Fibroblast of gingiva (primary cell): ENCODE data around the gene CYP2F1.
"Not testable (repeated sequence)": the region's sequence is repeated elsewhere in the genome, so short reads cannot be mapped to it uniquely, and the experiment has no call there.

Experiments used
- DNase-seq: peaks from one replicate; pipeline ENCODE4 v3.0.0-alpha.2; 2011; ENCODE audit warnings: low read depth

CYP2F1 gene, protein sequence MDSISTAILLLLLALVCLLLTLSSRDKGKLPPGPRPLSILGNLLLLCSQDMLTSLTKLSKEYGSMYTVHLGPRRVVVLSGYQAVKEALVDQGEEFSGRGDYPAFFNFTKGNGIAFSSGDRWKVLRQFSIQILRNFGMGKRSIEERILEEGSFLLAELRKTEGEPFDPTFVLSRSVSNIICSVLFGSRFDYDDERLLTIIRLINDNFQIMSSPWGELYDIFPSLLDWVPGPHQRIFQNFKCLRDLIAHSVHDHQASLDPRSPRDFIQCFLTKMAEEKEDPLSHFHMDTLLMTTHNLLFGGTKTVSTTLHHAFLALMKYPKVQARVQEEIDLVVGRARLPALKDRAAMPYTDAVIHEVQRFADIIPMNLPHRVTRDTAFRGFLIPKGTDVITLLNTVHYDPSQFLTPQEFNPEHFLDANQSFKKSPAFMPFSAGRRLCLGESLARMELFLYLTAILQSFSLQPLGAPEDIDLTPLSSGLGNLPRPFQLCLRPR

DNA sequence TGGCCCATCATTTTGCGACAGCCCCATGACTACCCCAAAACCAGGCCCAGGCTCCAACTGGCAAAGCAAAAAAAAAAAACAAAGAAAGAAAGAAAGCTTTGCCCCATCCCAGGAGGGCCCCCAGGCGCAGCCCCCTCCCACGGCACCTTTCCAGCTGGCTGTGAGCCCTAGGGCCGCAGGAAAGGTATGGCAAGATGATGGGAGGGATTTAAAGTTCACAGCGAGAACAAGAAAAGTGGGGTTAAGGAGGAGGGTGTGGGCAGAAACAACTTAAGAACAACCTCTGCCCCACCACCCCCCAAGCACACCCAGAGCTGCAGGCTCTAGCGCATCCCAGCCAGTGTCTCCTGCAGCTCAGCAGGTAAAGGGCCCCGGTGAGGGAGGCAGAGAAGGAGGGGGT is at the start of gene CYP2F1:
Gene CYP2F1 (plus strand): TSS at position 301 of the 400 bp plus-strand sequence. CDS start 1,757 bp downstream, outside the sequence.
- no peak for DNase-seq

- DNase-seq = peak; percentile 16
Measured at GRCh38 chr19:41064974-41065569, 49.2 kb upstream of the CYP2F1 start.

- DNase-seq = no peak
Measured at GRCh38 chr19:41076286-41076685, 37.9 kb upstream of the CYP2F1 start.

- DNase-seq = no peak
Measured at GRCh38 chr19:41083516-41083915, 30.7 kb upstream of the CYP2F1 start.

GRCh38 chr19:41085748-41086415 is 28.4 kb upstream of the CYP2F1 start:
- DNase-seq = no peak

DNA sequence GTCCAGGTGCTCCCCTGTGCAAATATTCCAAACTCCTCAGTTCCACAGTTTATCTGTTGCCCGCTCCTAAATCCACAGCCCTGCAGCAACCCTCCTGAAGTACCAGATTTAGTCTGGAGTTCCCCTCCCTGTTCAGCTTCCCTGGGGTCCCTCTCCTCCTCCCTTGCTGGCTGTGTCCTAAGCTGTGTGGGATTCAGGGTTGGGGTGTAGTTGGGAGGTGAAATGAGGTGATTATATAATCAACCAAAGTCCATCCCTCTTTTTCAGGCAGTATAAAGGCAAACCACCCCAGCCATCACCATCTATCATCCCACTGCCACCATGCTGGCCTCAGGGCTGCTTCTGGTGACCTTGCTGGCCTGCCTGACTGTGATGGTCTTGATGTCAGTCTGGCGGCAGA is 26.1 kb upstream of the CYP2F1 start, which contains the start of gene CYP2A13:
Gene CYP2A13 (plus strand): TSS at position 301 of the 400 bp plus-strand sequence. CDS start 21 bp downstream, at position 322.
- no peak for DNase-seq

DNA sequence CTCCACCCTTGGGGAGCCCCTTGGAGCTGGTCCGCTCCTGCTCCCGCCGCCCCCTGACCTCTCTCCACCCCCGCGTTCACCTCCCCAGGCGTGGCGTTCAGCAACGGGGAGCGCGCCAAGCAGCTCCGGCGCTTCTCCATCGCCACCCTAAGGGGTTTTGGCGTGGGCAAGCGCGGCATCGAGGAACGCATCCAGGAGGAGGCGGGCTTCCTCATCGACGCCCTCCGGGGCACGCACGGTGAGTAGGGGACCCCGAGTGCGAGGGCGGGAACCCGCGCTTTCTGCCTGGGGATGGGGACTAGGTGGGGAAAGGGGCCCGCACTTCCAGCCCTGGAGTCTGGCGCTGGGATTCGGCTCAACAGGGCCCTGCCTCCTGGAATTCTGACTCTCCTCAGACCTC is 24.3 kb upstream of the CYP2F1 start:
- DNase-seq = no peak

DNA sequence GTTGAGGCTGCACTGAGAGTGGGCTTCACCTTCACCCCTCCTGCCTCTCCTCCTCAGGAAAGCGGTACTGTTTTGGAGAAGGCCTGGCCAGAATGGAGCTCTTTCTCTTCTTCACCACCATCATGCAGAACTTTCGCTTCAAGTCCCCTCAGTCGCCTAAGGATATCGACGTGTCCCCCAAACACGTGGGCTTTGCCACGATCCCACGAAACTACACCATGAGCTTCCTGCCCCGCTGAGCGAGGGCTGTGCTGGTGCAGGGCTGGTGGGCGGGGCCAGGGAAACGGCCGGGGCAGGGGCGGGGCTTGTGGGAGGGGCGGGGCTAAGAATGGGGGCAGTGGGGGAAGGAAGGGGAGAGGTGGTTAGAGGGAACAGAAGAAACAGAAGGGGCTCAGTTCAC is 18.5 kb upstream of the CYP2F1 start:
- DNase-seq = no peak

GRCh38 chr19:41096353-41096752 is 17.9 kb upstream of the CYP2F1 start:
- DNase-seq = no peak

DNA sequence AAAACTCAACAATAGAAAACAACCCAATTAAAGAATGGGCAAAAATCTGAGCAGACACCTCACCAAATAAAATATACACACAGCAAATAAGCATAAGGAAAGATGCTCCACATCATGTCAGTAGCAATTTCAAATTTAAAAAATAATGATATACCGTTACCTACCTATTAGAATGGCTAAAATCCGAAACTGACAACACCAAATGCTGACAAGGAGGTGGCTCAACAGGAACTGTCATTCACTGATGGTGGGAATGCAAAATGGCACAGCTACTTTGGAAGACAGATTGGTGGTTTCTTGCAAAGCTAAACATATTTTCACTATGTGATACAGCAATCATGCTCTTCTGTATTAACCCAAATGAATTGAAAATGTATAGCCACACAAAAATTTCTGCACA is 16.9 kb upstream of the CYP2F1 start:
- no peak for DNase-seq

GRCh38 chr19:41098762-41099161 is 15.5 kb upstream of the CYP2F1 start:
- DNase-seq = no peak

- DNase-seq = not testable (repeated sequence)
Measured at GRCh38 chr19:41102210-41102609, 12.0 kb upstream of the CYP2F1 start.

DNA sequence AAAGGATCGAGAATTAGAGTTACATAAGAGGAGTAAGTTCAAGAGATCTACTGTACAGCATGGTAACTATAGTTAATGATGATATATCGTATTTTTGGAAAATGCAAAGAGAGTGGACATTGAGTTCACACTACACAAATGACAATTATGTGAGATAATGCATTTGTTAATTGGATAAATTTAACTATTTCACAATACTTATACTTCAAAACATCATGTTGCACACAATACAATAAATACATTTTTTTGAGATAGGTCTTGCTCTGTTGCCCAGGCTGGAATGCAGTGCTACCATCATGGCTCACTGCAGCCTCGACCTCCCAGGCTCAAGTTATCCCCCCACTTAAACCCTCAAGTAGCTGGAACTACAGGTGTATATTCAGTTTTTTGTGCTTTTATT is 8.1 kb upstream of the CYP2F1 start:
- DNase-seq = no peak

GRCh38 chr19:41111296-41111695 is 2.9 kb upstream of the CYP2F1 start:
- no peak for DNase-seq

GRCh38 chr19:41111750-41112295 is 2.4 kb upstream of the CYP2F1 start:
- no peak for DNase-seq

DNA sequence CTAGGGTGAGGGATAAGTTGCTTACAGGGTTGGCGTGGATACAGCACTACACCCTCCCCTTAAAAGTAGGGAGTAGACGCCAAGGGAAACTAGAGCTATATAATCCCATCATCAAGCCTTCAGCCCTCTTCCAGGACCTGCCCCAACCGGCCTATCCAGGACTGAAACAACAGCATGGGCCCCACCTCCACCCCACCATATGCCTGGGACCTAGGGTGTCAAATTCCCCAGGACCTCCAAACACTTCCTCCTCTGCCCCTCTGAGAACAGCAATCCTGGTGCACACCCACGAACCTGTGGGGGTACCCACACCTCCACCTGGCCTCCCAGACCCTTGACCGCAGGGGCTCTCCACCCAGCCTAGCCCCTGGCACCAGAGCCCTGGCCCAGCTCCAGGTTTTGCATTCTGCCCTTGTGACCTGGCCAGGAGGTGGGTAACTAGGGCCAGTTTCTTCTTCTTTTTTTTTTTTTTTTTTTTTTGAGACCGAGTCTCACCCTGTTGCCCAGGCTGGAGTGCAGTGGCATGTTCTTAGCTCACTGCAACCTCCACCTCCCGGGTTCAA is 1.4 kb upstream of the CYP2F1 start:
- no peak for DNase-seq

- DNase-seq = no peak
Measured at GRCh38 chr19:41116261-41116660, 2.0 kb downstream of the CYP2F1 start.

- DNase-seq = not testable (repeated sequence)
Measured at GRCh38 chr19:41120929-41121911, 7.0 kb downstream of the CYP2F1 start.

- DNase-seq = not testable (repeated sequence)
Measured at GRCh38 chr19:41122846-41123245, 8.6 kb downstream of the CYP2F1 start.

DNA sequence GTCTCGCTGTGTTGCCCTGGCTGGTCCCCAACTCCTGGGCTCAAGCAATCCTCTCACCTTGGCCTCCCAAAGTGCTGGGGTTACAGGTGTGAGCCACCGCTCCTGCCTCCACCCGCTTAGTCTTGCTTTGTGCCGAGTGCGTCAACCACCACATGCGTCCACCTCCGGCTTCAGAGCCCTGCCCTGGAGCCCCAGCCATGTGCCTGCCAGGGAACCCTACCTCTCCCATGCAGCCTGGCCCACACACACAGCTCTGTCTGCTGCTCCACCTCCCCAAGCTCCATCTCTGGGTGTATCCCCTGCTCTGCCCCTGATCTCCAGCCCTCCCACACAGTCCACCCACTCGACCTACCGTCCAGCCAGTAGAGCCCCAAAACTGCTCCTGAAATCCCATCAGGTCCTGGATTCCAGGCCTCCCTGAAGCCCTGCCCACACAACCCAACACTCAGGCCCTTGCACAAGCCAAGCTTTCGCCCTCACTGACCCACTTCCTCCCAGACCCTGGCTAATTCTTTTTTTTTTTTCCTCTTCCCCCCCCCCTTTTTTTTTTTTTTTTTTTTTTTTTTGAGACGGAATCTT is 9.6 kb downstream of the CYP2F1 start:
- DNase-seq = no peak
